OCI-LY3 (cell line): ENCODE data around the gene ALDH5A1.

Experiments
- H2AFZ ChIP-seq: fragments of 200-600, 300-600 bp; shearing (Covaris generic); 2 replicates; pipeline ENCODE4 v1.6.0; 2014; ENCODE audit warnings: antibody characterized with exemption, low read depth, low read length
- H3K27ac ChIP-seq: fragments of 200-600, 300-600 bp; sonication (generic); 2 replicates; pipeline ENCODE4 v1.5.1; 2014; ENCODE audit warnings: mild to moderate bottlenecking, low read length, moderate library complexity, mixed read lengths
- H3K27me3 ChIP-seq: fragments of 200-600, 300-600 bp; sonication (generic); 2 replicates; pipeline ENCODE4 v1.6.1; 2014; ENCODE audit warnings: low read depth, low read length, mixed read lengths
- H3K36me3 ChIP-seq: fragments of 200-600, 300-600 bp; sonication (generic); replicated peaks from 2 replicates; pipeline ENCODE3; 2014; ENCODE audit warnings: low read depth, low read length, mixed read lengths
- H3K4me1 ChIP-seq: fragments of 300-600, 200-600 bp; sonication (generic); 2 replicates; pipeline ENCODE4 v1.6.1; 2014; ENCODE audit warnings: low read length, mixed read lengths
- H3K4me2 ChIP-seq: fragments of 200-600, 300-600 bp; sonication (generic); 2 replicates; pipeline ENCODE4 v1.6.1; 2014; ENCODE audit warnings: low read length, mixed read lengths
- H3K4me3 ChIP-seq: fragments of 300-600, 200-600 bp; sonication (generic); 2 replicates; pipeline ENCODE4 v1.5.1; 2014; ENCODE audit warnings: antibody characterized with exemption, mild to moderate bottlenecking, low read length, moderate library complexity
- H3K79me2 ChIP-seq: fragments of 300-600, 200-600 bp; shearing (Covaris generic); 2 replicates; pipeline ENCODE4 v1.6.1; 2014; ENCODE audit warnings: mild to moderate bottlenecking, low read length, mixed read lengths
- H3K9ac ChIP-seq: fragments of 300-600, 200-600 bp; shearing (Covaris generic); 2 replicates; pipeline ENCODE4 v1.6.0; 2014; ENCODE audit warnings: mild to moderate bottlenecking, low read length, moderate library complexity
- H3K9me3 ChIP-seq: fragments of 200-600, 300-600 bp; shearing (Covaris generic); 2 replicates; pipeline ENCODE4 v1.6.1; 2014; ENCODE audit warnings: low read length, mixed read lengths; ENCODE audit not compliant: insufficient read depth
- H4K20me1 ChIP-seq: fragments of 200-600, 300-600 bp; sonication (generic); 2 replicates; pipeline ENCODE4 v1.6.1; 2016; ENCODE audit warnings: low read length, mixed read lengths; ENCODE audit not compliant: insufficient read depth
- CTCF ChIP-seq: fragments of 200-600, 300-600 bp; sonication (generic); IDR thresholded peaks from 2 replicates; pipeline ENCODE4 v1.5.1; 2014; ENCODE audit warnings: antibody characterized with exemption, low read length, low read depth
- EZH2phosphoT487 ChIP-seq: fragments of 200-600 bp; shearing (Covaris generic); IDR thresholded peaks from 2 replicates; pipeline ENCODE4 v1.6.1; 2018; ENCODE audit warnings: antibody characterized with exemption, mixed run types, low read depth

The ALDH5A1 gene

GRCh38 chr6:24551139-24551538 is 56.4 kb downstream of the ALDH5A1 start:
- H3K27me3 ChIP-seq = no peaks in the 10 kb centered on the region
- H3K4me2 ChIP-seq = no peak overlapping the region
- H3K4me1 ChIP-seq = peaks cover 7% of the 10 kb centered on the region; the same call in 1 of the 2 replicates
- no peak overlapping the region for H3K27ac ChIP-seq
- H3K9me3 ChIP-seq = no peaks in the 10 kb centered on the region
- H3K4me3 ChIP-seq = no peak overlapping the region
- H3K79me2 ChIP-seq = no peaks in the 10 kb centered on the region
- H3K36me3 ChIP-seq = no peaks in the 10 kb centered on the region
- TF ChIP-seq CTCF (no peak), EZH2phosphoT487 (no peak)
- H2AFZ ChIP-seq = no peak overlapping the region
- no peaks in the 10 kb centered on the region for H4K20me1 ChIP-seq
- no peak overlapping the region for H3K9ac ChIP-seq

DNA sequence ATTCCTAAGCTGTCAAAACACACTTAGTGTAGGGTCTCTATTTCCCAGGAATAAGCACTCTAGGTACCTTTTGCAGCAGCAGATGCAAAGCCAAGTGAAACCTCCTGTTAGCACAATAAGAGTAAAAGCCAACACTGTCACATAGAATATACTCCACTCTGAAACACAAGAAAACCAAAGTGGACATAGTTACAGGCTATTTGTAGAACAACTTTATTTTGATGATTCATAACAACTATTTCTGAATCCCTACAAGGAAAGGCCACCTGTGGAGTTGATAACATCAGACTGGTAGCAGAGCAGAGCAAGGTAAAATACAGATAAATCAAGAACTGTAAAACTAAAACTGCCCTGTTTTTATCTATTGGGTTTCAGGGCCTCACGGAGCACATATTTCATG is 59.7 kb downstream of the ALDH5A1 start:
- no peak overlapping the region for H2AFZ ChIP-seq
- no peak overlapping the region for H3K4me3 ChIP-seq

GRCh38 chr6:24558516-24558915 is 63.7 kb downstream of the ALDH5A1 start:
- Histone ChIP-seq H3K4me3 (no peak overlapping the region), H3K27me3 (no peaks in the 10 kb centered on the region), H3K9me3 (no peaks in the 10 kb centered on the region), H3K36me3 (no peaks in the 10 kb centered on the region), H3K4me2 (no peak overlapping the region), H2AFZ (no peak overlapping the region), H3K4me1 (no peaks in the 10 kb centered on the region), H3K27ac (no peak overlapping the region), H3K79me2 (no peaks in the 10 kb centered on the region), H3K9ac (no peak overlapping the region), H4K20me1 (no peaks in the 10 kb centered on the region)
- TF ChIP-seq EZH2phosphoT487 (no peak), CTCF (no peak)

More for the DNA sequence above, 59.7 kb downstream of the ALDH5A1 start:
- no peaks in the 10 kb centered on the region for H3K27me3 ChIP-seq
- H3K4me2 ChIP-seq = no peak overlapping the region
- H4K20me1 ChIP-seq = no peaks in the 10 kb centered on the region
- TF ChIP-seq EZH2phosphoT487 (no peak), CTCF (no peak)
- H3K9me3 ChIP-seq = no peaks in the 10 kb centered on the region
- H3K9ac ChIP-seq = no peak overlapping the region
- no peaks in the 10 kb centered on the region for H3K79me2 ChIP-seq
- no peaks in the 10 kb centered on the region for H3K4me1 ChIP-seq
- no peak overlapping the region for H3K27ac ChIP-seq
- H3K36me3 ChIP-seq = no peaks in the 10 kb centered on the region

- Histone ChIP-seq H3K36me3 (no peaks in the 10 kb centered on the region), H3K4me2 (no peak overlapping the region), H2AFZ (no peak overlapping the region), H3K79me2 (no peaks in the 10 kb centered on the region), H3K27ac (no peak overlapping the region), H3K9me3 (no peaks in the 10 kb centered on the region), H3K4me1 (no peaks in the 10 kb centered on the region), H3K9ac (no peak overlapping the region), H3K27me3 (no peaks in the 10 kb centered on the region), H3K4me3 (no peak overlapping the region), H4K20me1 (no peaks in the 10 kb centered on the region)
- TF ChIP-seq CTCF (no peak), EZH2phosphoT487 (no peak)
These were observed 69.3 kb downstream of the ALDH5A1 start for GRCh38 chr6:24564081-24564480.
